ENCODE results near the gene SESN3. TPM values are rescaled to one million over a fixed set of nuclear protein-coding genes. Genes with fewer than 3 reads are reported as not detected.
A peak's percentile ranks its signal among the peaks of the same experiment; 100 is the strongest.
"Not testable (repeated sequence)": the region's sequence is repeated elsewhere in the genome, so short reads cannot be mapped to it uniquely, and the experiment has no call there.

The SESN3 gene
- 10 to 100 TPM in 1 of 2 donors, 1 to 10 TPM in 1; 9.2 to 15.7 TPM for total RNA-seq
- long read RNA-seq, partial matches to known transcripts = 0 of 4 reads
- long read RNA-seq, other reads (novel, unspliced or antisense) = 4 of 4 reads

- DNase-seq (peak; percentile 98 to 99), ATAC-seq (peak; percentile 92)
- intact Hi-C loops (cut with DNase I, micrococcal nuclease) = loop anchor here in 1 of 2 donors (5.0 kb wide), 1 partner anchor 106 kb away; no protein-coding TSS in a partner anchor
Observed at GRCh38 chr11:95231127-95231880, at the start of gene SESN3. TSS of gene SESN3 (minus strand) at chr11:95231202. CDS start at chr11:95230860, 342 bp downstream.

- no peak for ATAC-seq
- intact Hi-C loops (cut with DNase I, micrococcal nuclease) = no loop called here
- no peak for DNase-seq
Observed at GRCh38 chr11:95279921-95280868, 49.2 kb upstream of the SESN3 start.

GRCh38 chr11:95277868-95278267, 46.9 kb upstream of the SESN3 start:
- intact Hi-C loops (cut with DNase I, micrococcal nuclease) = no loop called here
- DNase-seq (no peak), ATAC-seq (no peak)

- DNase-seq (no peak), ATAC-seq (no peak)
- intact Hi-C loops (cut with DNase I, micrococcal nuclease) = no loop called here
Observed at GRCh38 chr11:95276139-95276538, 45.1 kb upstream of the SESN3 start.

- ATAC-seq; DNase-seq; intact Hi-C loops (cut with DNase I, micrococcal nuclease): not testable (repeated sequence)
Observed at GRCh38 chr11:95273618-95274017, 42.6 kb upstream of the SESN3 start.

- DNase-seq (no peak), ATAC-seq (no peak)
- intact Hi-C loops (cut with DNase I, micrococcal nuclease) = no loop called here
Observed at GRCh38 chr11:95269036-95269819, 38.2 kb upstream of the SESN3 start.

- ATAC-seq (peak; percentile 48), DNase-seq (no peak)
- intact Hi-C loops (cut with DNase I, micrococcal nuclease) = no loop called here
Observed at GRCh38 chr11:95268391-95268790, 37.4 kb upstream of the SESN3 start.

- intact Hi-C loops (cut with DNase I, micrococcal nuclease) = no loop called here
- ATAC-seq = no peak
- DNase-seq = no peak
Observed at GRCh38 chr11:95267601-95268213, 36.7 kb upstream of the SESN3 start.

- intact Hi-C loops (cut with DNase I, micrococcal nuclease) = no loop called here
- ATAC-seq (no peak), DNase-seq (no peak)
Observed at GRCh38 chr11:95266751-95267374, 35.9 kb upstream of the SESN3 start.

GRCh38 chr11:95264881-95265280, 33.9 kb upstream of the SESN3 start:
- intact Hi-C loops (cut with DNase I, micrococcal nuclease) = no loop called here
- ATAC-seq = no peak
- DNase-seq = no peak

GRCh38 chr11:95262994-95263765, 32.2 kb upstream of the SESN3 start:
- intact Hi-C loops (cut with DNase I, micrococcal nuclease) = no loop called here
- ATAC-seq = no peak
- DNase-seq = no peak

GRCh38 chr11:95257456-95257971, 26.5 kb upstream of the SESN3 start:
- intact Hi-C loops (cut with DNase I, micrococcal nuclease) = no loop called here
- no peak for DNase-seq
- ATAC-seq = no peak

- ATAC-seq (no peak), DNase-seq (no peak)
Observed at GRCh38 chr11:95256321-95256779, 25.3 kb upstream of the SESN3 start.

GRCh38 chr11:95255251-95256145, 24.5 kb upstream of the SESN3 start:
- intact Hi-C loops (cut with DNase I, micrococcal nuclease) = no loop called here
- DNase-seq (no peak), ATAC-seq (no peak)

More at GRCh38 chr11:95256321-95256779, 25.3 kb upstream of the SESN3 start:
- intact Hi-C loops (cut with DNase I, micrococcal nuclease) = no loop called here

- intact Hi-C loops (cut with DNase I, micrococcal nuclease) = no loop called here
- no peak for DNase-seq
- ATAC-seq = no peak
Observed at GRCh38 chr11:95254716-95255115, 23.7 kb upstream of the SESN3 start.

GRCh38 chr11:95254131-95254704, 23.2 kb upstream of the SESN3 start:
- intact Hi-C loops (cut with DNase I, micrococcal nuclease) = no loop called here
- ATAC-seq (peak; percentile 100), DNase-seq (peak; percentile 72 to 81)

All from left colon (tissue), 2 donors.